ENCODE data around the gene SNIP1.

DNA sequence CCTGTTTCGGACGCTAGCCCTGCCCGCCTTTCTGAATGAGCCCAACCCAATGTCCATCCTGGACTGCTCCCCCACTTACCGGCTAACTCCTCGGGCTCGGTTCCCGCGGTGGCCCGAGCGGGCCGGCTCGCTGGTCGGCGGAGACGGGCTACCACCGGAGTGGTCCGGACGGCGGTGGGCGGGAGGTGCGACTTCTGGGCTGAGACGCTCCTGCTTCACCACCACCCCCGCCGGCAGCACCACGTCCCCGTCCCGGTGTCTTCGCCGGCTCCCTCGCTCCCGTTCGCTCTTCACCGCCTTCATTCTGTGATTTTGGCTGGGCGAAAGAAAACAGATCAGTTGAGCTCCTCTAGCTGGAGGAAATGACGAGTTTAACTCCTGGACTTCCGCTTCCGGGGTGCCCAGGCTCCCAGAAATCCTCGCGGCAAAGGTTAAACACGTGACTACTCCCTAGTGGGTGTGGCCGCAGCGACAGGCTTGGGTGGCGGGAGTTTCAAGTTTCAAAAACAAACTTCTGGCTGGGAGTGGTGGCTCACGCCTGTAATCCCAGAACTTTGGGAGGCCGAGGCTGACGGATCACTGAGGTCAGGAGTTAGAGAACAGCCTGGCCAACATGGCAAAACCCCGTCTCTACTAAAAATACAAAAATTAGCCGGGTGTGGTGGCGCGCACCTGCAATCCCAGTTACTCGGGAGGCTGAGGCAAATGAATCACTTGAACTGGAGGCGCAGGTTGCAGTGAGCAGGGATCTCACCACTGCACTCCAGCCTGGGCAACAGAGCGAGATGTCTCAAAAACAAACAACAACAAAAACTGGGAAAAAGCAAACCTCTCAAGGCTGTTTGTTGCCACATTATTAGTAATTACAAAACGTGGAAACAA lies at the start of gene SNIP1:
- TF ChIP-seq CTCF (IDR thresholded peaks at IDR 0.05; ENCODE audit: poor library complexity) (no peak), EZH2phosphoT487 (IDR thresholded peaks at IDR 0.05; ENCODE audit: low read depth, severe bottlenecking, unreplicated experiment) (no peak)

All from hepatocyte (in vitro differentiated cells).